NCI-H2227 (cell line): ENCODE results near the gene FBXO31.
"Not testable (repeated sequence)": the region's sequence is repeated elsewhere in the genome, so short reads cannot be mapped to it uniquely, and the experiment has no call there.

Experiments used
- DNase-seq: peaks from one replicate; lab custom pipeline; 2025; ENCODE audit not compliant: unreplicated experiment; lab: John Stamatoyannopoulos, UW

FBXO31 gene

DNA sequence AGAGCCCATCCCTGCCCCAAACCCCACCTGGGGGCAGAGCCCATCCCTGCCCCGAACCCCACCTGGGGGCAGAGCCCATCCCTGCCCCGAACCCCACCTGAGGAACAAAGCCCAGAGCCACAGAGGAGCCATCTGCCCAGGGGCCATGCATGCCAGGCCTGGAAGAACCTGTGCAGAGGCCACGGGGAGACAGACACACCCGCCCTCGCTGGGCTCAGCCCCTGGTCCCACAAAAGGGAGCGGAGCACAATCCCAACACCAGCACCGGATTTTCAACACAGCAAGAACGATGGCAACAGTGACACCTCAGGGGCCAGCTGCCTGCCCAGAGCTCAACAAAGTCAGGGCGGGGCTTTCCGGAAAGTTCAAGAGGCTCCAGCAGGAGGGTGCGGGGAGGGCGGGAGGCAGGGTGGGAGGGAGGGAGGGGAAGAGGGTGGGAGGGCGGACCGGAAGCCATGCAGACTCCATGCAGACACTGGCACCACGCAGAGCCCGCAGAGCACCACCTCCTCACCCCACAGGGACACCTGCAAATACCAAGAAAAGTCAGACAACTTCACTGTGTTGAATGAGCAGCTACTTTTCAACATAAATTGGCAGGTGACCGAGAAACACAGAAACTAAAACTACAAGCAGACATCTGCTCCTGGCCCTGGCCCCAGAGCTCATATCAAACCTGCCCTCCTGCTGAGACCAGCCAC, 38.5 kb downstream of the FBXO31 start:
- no peak for DNase-seq

DNA sequence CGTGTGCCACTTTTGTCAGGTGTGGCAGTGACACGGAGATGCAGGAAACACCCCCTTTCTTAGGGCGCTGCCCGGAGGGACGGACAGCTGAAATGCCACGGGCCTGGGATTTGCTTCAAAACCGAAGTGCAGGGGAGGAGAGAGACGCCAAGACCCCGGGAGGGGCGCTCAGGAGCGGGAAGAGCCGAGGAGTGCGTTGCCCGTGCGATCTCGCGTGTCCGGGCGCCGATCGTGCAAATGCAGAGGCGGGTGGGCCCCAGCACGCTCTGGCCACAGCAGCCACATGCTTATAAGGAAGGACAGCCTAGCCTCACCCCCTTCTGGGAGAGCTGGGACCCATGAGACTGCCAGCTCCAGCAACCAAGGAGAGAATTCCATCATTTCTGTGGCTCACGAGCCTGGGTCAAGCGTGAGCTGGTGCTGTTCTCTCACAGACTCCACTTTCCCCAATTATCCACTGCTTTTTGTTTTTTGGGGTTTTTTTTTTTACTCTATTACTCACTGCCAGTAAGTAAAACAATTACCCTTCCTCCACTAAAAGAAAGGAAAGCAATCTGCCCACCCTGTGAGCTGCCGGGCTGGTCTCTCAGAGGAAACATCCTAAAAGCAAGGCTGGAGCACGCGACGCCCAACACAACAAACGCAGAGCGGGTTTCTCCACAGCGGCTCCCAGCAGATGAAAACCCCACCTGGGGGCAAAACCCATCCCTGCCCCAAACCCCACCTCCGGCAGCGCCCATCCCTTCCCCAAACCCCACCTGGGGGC, 39.2 kb downstream of the FBXO31 start:
- no peak for DNase-seq

DNA sequence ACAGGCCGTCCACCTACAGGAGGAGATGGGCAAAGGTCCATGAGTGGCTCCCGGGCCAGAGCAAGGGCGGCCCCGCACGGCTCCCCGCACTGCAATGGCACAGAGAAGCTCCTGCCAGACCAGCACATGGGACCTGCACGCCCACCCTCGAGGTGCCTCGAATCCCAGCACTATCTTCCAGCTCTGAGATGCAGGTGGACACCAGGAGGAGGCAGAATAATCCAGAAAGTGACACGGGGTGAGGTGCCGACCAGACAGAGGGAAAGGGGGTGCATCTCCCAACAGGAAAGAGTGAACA, 39.9 kb downstream of the FBXO31 start:
- DNase-seq, result no peak

DNA sequence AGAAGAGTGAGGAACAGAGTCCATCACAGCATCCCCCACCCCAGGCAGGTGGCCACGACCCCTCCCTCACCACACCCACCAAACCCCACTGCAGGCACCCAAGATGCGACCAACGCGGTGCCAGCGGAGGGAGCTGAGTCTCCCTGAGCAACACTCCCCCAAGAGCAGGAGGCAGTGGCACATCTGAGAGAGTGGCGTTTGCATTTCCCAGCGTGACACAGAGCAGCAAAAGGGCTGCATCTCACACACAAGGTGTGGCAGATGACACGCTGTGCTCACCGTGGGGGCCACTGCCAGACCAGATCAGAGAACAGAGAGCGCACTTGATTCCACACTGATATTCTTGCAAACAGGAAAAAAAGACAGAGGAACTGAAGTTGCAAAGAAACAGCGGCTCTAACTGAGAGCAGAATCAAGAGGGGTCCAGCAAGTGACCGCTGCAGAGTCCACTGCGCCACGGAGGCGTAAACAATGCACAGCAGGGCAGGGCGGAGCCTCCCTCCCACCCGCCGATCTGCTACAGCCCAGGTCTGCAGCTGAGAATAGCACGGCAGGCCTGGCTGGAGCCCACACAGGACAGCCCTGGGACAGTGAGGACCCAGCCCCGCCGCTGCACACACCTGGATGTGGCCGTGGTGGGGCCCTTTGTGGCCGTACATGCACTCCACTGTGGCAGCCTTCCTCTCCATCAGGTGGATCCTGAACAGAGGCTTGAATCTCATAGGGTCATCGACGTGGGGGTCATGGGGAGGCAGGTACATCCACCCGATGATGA, 40.4 kb downstream of the FBXO31 start:
- DNase-seq, result no peak

DNA sequence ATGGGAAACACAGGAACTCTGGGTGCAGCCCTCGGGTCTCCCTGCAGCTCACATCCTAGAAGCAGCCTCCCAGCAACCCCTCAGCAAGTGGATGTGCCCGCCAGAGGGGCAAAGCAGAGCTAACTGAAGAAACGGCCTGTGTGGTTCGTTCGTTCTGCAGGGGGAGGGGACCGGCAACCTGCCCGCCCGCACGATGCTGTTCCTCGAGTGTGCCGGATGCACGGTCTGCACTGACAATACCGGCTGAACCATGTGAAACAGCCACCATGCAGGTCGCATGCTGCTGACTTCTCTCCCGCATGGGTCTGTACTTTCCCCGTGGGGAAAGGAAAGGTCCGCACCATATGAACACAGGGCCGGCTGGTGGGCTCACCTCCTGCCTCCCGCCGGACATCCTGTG, 41.1 kb downstream of the FBXO31 start:
- no peak for DNase-seq

DNA sequence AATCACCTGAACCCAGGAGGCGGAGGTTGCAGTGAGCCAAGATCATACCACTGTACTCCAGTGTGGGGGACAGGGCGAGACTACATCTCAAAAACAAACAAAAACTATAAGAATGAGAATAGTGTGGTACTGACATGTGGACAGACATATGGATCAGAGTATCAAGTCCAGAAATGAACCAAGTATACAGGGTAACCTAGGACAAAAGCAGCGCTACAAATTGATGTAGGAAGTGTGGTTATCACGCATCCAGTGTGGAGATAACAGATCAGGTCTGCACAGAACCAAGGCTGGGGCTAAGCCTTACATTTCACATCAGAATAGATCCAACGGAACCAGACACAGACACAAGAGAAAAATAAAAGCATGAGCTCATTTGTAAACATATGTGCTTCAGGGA, 43.4 kb downstream of the FBXO31 start:
- no peak for DNase-seq

DNA sequence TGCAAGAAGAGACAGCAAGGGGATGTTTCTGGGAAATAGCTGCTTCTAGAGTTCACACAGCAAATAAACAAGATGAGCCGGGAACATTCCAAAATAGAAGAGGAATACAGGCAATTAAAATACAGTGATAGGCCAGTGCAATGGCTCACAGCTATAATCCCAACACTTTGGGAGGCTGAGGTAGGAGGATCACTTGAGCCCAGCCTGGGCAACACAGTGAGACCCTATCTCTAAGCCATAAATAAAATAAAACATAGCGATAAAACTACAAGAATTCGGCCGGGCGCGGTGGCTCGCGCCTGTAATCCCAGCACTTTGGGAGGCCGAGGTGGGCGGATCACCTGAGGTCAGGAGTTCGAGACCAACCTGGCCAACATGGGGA, 43.9 kb downstream of the FBXO31 start:
- not testable (repeated sequence) for DNase-seq

DNA sequence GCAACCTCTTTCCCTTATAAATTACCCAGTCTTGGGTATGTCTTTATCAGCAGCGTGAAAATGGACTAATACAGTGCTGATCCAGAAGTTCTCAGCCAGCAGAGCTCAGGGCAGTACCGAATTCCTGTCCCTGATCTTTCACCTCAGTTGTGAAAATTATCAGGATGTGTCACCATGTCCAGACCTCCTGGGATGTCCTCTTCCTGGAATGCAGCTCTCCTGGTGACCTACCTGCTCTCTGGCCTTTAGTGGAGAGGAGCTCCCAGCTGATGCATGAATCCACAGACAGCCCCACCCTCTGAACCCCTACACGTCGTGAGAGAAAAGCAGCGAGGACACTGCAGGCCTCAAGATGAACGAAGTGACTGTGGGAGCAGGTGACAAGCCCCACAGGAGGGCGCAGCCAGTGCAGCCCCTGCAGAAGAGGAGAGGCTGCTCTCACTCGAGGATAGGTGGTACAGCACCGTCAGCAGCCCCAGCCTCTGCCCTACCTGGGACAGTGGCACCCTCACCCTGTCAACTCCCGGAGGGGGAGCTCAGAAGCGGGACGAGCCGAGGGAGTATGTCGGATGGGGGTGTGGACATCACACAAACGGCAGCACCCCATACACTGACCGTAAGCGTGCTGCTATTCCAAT, 44.4 kb downstream of the FBXO31 start:
- DNase-seq, result no peak

DNA sequence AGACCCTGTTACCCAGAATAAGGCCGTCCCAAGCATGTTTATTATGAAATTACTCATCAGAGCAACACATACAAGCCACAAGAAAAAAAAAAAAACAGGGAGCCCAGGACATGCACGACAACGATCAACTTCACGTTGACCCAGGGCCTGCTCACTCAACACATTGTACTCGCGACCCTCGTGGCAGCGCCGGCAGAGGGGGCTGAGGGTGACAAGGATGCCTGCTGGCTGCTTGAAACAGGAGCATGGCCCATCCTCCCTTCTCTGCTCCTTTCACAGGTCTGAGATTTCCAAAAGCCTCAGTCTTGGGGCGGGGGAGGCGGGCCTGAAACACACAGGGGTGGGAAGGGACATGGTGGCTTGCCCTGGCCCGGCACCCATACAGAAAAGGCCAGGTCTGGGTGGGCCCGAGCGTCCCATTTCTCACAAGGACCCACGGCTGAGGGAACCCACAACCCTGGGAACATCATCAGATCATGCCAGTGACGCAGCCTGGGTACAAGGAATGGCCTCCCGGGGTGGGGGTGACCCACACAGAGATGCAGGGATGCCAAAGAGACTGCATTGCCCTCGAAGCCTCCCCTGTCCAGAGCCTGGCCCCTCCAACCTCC, 45.3 kb downstream of the FBXO31 start:
- DNase-seq, result no peak

DNA sequence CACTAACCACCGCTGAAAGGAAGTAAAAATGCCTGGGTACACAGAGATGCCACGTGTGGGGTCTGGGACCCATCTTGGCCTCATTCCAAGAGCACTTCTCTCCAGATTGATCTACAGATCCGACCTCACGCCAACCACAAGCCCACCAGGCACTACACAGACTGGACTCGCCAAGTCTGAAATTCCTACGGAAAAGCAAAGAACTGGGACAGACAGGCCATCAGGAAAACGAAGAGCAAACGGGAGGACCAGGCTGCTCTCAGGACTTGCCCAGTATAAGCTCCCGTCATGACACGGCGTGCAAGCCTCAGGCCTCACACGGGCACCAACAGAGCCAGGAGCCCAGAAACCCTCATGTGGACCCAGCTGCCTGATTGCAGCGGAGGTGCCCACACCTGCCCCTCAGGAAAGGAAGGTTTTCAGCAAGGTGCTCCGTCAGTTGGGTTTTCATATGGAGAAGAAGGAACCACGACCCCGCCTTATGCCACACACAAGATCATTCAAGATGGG, 46.3 kb downstream of the FBXO31 start:
- DNase-seq, result no peak

DNA sequence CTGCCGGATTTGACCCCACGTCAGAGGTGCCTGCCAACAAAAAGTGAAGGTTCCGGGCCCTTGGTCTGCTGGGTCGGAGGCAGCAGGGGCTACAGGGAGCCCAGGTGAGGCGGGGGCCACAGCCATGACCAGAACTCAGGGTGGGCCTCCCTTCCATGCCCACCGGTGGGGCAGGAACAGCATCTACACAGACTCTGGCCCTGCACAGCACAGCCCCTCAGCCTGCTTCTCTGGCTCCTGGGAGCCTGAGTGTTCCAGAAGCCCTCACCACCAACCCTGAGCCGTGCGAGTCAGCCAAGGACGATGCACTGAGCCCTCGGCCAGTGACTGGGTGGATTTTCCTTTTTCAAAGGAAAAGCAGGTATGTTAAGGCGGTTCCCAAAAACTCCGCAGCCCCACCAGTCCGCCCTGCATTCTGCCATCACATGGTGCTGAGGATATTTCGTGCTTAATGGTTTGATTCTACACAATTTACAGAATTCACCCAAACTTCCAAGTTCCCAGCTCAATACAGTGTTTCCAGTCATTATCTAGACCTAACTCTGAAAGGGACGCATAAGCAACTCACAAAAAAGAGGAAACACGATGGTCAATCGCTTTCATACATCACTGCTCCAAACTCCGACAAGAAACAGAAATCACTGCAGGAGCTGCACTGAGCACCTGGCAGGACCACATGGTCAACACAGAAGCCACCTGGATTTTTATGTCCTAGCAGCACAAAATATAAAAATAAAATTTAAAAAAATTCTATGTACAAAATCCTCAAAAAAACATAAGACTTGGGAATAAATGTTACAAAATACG, 46.9 kb downstream of the FBXO31 start:
- no peak for DNase-seq

DNA sequence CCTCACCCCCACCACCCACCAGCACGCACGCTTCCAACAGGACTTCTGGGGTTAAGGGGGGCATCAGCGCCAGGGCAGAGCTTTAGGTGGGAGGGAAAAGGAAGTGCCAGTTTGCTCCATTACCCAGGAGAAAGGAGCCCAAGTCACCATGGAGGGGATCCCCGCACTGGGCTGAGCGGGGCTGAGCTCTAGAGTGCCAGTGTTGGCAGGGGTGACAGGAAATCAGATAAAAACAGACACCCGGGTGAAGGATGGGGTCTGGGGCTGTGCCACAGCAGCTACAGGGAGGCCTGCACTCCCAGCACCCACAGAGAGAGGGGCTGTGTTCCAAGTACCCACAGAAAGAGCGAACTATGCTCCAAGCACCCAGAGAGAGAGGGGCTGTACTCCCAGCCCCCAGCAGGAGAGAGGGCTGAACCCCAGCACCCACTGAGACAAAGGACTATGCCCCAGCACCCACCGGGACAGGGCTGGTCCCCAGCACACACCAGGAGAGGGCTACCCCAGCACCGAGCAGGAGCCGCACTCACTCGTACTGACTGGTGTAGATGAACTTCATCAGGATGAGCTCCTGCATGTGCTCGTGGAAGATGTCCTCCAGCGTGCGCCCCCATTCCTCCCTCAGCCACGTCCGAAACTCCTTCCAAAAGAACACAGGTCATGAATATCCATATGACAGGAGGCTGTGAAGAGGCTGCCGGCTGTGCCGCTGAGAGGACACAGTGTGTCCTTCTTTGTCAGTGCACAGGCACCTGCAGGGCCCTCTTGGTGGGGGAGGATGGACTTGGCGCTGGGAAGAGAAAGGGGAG, 47.7 kb downstream of the FBXO31 start:
- no peak for DNase-seq

DNA sequence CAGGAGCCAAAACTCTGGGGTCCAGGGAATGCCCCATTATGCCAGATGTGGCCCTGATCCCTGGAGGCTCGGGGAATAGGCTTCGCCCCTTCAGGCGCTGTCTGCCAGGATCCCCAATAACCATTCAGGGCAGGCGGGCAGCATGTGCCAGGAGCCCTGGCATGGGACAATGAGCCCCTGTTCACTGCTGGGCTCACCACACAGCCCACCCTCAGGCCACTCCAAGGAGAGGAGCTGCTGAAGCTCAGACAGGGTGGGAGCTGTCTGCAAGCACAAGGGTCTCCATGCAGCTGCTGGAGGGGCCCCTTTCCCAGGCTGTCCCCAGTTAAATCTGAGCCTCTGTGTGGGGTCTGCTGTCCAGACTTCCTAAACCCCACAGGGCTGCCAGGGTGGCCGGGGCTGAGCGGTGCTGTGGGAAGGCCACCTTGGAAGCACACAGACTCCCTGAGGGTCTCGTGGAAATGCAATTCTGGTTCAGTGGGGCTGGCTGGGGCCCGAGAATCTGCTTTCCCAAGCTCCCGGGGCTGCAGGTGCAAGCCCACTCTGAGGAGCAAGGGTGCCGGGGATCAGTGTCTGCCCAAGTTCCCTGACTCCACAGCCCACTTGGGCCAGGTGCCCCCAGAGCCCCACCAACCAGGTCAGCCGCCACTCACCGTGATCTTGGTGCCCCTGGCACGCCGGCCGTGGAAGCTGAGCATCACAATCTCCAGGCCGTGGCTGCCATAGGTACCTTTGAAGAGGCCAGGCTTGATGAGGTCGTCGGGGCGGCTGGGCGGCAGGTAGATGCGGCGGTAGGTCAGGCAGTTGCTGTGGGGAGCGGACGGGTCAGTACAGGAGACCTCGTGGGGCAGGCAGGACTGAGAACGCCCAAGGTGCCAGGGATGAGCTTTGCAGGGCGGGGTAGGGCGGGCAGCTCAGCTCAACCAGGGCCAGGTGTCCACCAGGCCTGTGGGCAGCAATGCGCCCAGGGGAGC, 48.6 kb downstream of the FBXO31 start:
- no peak for DNase-seq

DNA sequence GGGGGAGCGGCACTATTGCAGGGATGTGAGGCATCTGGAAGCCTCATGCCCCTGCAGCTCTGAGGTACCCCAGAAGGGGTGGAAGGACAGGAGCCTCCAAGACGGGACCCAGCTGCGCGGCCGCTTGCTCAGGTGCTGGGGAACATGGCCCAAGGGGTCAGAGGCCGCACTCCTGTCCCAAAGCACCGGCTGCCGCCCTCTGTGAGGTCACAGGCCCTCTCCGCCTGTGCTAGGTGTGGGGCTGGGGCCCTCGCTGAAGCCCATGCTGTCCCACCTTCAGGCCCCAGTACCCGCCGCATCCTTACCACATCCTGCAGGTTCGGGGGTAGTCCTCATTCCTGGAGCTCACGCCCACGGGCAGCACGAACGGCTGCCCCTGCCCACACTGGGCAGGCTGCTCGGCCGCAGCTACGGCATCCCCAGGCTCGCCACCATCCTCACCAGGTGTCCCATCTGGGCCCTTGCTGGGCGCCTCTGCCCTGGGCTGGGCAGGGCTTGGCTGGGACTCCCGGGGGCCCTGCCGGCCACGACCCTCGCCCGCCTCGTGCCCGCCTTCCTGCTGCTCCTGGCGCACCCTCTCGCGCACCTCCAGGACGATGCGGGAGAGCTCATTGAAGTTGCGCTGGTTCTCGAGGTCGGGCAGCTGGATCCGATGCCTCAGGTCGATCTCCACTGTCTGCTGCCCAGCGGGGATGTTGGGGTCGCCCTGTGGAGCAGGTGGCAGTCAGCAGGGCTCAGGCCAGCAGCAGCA, 49.8 kb downstream of the FBXO31 start:
- DNase-seq, result no peak

DNA sequence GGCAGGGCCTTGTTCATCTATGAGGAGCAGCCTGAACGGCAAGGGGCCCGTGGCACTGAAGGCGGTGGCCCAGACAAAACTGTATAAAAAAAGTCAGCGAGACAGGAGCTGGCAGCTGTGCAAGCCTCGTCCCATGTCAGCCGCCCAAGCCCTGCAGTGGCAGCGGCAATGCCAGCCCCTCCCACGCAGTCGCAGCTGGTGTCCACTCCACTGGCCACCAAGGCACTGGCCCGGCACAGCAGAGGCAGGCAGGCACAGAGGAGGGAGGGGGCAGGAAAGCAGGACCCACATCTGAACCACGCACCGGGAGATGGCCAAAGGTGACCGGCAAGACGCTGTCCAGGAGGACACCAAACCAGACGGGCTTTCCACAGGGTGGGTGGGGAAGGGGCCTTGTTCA, 50.5 kb downstream of the FBXO31 start:
- DNase-seq, result no peak

DNA sequence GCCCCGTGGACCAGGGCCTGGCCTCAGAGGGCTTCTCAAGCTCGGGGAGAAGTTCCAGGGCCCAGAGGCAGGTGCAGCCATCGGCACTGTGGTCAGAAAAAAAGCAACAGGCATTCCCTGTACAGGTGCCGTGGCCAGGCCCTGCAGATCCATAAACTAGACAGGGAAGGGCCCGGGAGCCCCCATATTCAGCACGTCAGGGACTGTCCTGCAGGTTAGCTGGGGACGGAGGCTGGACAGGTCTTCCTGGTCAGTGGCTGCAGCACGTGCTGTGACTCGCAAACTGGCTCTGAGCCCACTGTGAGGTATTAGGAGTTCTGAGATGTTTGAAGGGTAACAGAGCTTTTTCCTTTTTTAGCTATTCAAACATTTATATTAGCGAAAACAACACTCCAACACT, 51.4 kb downstream of the FBXO31 start:
- no peak for DNase-seq

DNA sequence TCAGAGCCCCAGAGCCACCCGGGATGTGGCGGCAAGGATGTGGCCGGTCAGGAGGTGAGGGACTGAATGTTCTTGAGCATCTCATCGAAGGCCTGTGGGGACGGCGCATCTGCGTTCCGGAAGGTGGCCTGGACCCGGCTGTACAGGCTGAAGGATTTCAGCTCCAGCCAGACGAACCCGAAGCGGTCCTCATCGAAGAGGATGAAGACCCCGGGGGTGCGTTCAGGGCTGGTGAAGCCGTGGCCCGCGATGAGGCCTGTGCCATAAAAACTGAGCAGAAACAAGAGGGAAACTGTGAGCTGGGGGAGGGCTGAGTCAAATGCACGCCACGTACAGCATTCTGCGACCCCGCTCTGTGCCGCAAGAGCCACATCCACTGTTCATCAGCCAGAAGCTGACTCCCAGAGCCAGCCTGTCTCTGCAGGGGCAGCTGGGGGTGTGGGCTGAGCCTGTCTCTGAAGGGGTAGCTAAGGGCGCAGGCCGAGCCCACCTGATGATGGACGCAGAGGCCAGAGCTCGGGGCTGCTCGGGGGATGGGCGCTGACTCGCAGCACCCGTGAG, 52.3 kb downstream of the FBXO31 start:
- no peak for DNase-seq
